ENCODE measurements around the gene PALD1.

DNA sequence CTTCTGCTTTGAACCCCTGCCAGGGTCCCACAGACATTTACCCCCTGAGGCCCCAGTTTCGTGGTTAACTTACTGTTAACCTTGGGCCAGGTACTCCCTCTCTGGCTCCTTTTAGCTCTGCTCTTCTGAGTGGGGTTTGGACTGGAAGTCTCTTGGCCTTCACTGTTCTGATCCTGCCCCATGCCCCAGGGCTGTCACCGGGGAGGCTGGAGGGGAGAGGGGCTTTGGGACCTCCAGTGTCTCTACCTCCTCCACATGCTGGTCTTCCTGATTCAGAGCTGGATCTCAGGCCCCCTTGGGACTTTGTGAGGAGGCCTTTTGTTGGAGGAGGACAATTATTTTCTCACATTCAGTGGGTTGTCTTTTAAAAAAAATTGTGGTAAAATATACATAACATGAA, 12.7 kb upstream of the PALD1 start:
- TF ChIP-seq, protein P1, sequence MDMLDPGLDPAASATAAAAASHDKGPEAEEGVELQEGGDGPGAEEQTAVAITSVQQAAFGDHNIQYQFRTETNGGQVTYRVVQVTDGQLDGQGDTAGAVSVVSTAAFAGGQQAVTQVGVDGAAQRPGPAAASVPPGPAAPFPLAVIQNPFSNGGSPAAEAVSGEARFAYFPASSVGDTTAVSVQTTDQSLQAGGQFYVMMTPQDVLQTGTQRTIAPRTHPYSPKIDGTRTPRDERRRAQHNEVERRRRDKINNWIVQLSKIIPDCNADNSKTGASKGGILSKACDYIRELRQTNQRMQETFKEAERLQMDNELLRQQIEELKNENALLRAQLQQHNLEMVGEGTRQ (IDR thresholded peaks at IDR 0.05; ENCODE audit: low read depth, low read length) = no peak
- TF ChIP-seq CHD1 (IDR thresholded peaks at IDR 0.05; ENCODE audit: low read depth, low read length) = no peak
- TF ChIP-seq, protein P2, sequence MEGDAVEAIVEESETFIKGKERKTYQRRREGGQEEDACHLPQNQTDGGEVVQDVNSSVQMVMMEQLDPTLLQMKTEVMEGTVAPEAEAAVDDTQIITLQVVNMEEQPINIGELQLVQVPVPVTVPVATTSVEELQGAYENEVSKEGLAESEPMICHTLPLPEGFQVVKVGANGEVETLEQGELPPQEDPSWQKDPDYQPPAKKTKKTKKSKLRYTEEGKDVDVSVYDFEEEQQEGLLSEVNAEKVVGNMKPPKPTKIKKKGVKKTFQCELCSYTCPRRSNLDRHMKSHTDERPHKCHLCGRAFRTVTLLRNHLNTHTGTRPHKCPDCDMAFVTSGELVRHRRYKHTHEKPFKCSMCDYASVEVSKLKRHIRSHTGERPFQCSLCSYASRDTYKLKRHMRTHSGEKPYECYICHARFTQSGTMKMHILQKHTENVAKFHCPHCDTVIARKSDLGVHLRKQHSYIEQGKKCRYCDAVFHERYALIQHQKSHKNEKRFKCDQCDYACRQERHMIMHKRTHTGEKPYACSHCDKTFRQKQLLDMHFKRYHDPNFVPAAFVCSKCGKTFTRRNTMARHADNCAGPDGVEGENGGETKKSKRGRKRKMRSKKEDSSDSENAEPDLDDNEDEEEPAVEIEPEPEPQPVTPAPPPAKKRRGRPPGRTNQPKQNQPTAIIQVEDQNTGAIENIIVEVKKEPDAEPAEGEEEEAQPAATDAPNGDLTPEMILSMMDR (conservative IDR thresholded peaks at IDR 0.05; ENCODE audit: low read depth, low read length) = no peak
- TF ChIP-seq MAFK (IDR thresholded peaks at IDR 0.05; ENCODE audit: low read depth, low read length) = no peak
- no peak for TF ChIP-seq CEBPB (IDR thresholded peaks at IDR 0.05; ENCODE audit: low read depth, low read length)
- TF ChIP-seq NFE2L2 (IDR thresholded peaks at IDR 0.05; ENCODE audit: low read depth, low read length) = no peak
- TF ChIP-seq RAD21 (IDR thresholded peaks at IDR 0.05; ENCODE audit: low read length) = no peak
- no peak for TF ChIP-seq POLR2A (IDR thresholded peaks at IDR 0.05; ENCODE audit: low read depth, low read length)
- no peak for TF ChIP-seq RCOR1 (IDR thresholded peaks at IDR 0.05; ENCODE audit: insufficient replicate concordance, low read length)
- TF ChIP-seq, protein P3, sequence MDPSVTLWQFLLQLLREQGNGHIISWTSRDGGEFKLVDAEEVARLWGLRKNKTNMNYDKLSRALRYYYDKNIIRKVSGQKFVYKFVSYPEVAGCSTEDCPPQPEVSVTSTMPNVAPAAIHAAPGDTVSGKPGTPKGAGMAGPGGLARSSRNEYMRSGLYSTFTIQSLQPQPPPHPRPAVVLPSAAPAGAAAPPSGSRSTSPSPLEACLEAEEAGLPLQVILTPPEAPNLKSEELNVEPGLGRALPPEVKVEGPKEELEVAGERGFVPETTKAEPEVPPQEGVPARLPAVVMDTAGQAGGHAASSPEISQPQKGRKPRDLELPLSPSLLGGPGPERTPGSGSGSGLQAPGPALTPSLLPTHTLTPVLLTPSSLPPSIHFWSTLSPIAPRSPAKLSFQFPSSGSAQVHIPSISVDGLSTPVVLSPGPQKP (IDR thresholded peaks at IDR 0.05; ENCODE audit: borderline replicate concordance, low read depth, low read length) = no peak
- TF ChIP-seq RFX5 (IDR thresholded peaks at IDR 0.05; ENCODE audit: low read depth, low read length) = no peak

All from IMR-90 (cell line).